ENCODE results near the gene MCM5. TPM values are rescaled to one million over a fixed set of nuclear protein-coding genes. Genes with fewer than 3 reads are reported as not detected.

Gene MCM5
- total RNA-seq, 1 donor from 2014 or later, result 12.8 TPM

GRCh38 chr22:35455529-35455928, 55.6 kb downstream of the MCM5 start:
- Histone ChIP-seq H3K4me2 (ENCODE audit: low read length) (no peak overlapping the region), H4K20me1 (ENCODE audit: insufficient read depth, low read length) (no peaks in the 10 kb centered on the region), H3K27ac (ENCODE audit: low read depth, low read length) (no peak overlapping the region), H3K36me3 (ENCODE audit: insufficient read depth, low read length) (no peaks in the 10 kb centered on the region), H2AFZ (ENCODE audit: low read depth, low read length) (no peak overlapping the region), H3K9ac (ENCODE audit: low read length) (no peak overlapping the region), H3K4me3 (ENCODE audit: insufficient read depth, low read depth, low read length) (no peak overlapping the region), H3K4me1 (ENCODE audit: insufficient read depth, low read length) (no peaks in the 10 kb centered on the region), H3K9me3 (ENCODE audit: insufficient read depth, low read depth, low read length) (no peaks in the 10 kb centered on the region), H3K79me2 (ENCODE audit: insufficient read depth, low read length) (no peaks in the 10 kb centered on the region), H3K27me3 (ENCODE audit: insufficient read depth, low read length) (peaks cover 11% of the 10 kb centered on the region)
- no peak for DNase-seq (ENCODE audit: low read depth)
- Mint-ChIP-seq H3K4me3 (ENCODE audit: unreplicated experiment) (no peak overlapping the region), H3K27ac (ENCODE audit: unreplicated experiment) (no peak overlapping the region), H3K4me1 (ENCODE audit: low read depth, unreplicated experiment) (peaks cover 5% of the 10 kb centered on the region), H3K27me3 (ENCODE audit: low read depth, unreplicated experiment) (peaks cover 42% of the 10 kb centered on the region), H3K36me3 (ENCODE audit: low read depth, unreplicated experiment) (no peaks in the 10 kb centered on the region), H3K9me3 (ENCODE audit: unreplicated experiment) (no peaks in the 10 kb centered on the region)
- TF ChIP-seq CTCF (IDR thresholded peaks at IDR 0.05; ENCODE audit: insufficient read depth, low read depth, low read length) (no peak), EZH2 (IDR thresholded peaks at IDR 0.05; ENCODE audit: insufficient read depth, low read length) (no peak)
- no peak for FAIRE-seq

GRCh38 chr22:35456757-35457156, 56.8 kb downstream of the MCM5 start:
- Histone ChIP-seq H4K20me1 (ENCODE audit: insufficient read depth, low read length) (no peaks in the 10 kb centered on the region), H3K4me2 (ENCODE audit: low read length) (no peak overlapping the region), H3K4me1 (ENCODE audit: insufficient read depth, low read length) (no peaks in the 10 kb centered on the region), H2AFZ (ENCODE audit: low read depth, low read length) (no peak overlapping the region), H3K27me3 (ENCODE audit: insufficient read depth, low read length) (peaks cover 11% of the 10 kb centered on the region), H3K4me3 (ENCODE audit: insufficient read depth, low read depth, low read length) (no peak overlapping the region), H3K9me3 (ENCODE audit: insufficient read depth, low read depth, low read length) (no peaks in the 10 kb centered on the region), H3K27ac (ENCODE audit: low read depth, low read length) (no peak overlapping the region), H3K36me3 (ENCODE audit: insufficient read depth, low read length) (no peaks in the 10 kb centered on the region), H3K9ac (ENCODE audit: low read length) (no peak overlapping the region), H3K79me2 (ENCODE audit: insufficient read depth, low read length) (no peaks in the 10 kb centered on the region)
- FAIRE-seq (no peak), DNase-seq (ENCODE audit: low read depth) (no peak)
- Mint-ChIP-seq H3K4me3 (ENCODE audit: unreplicated experiment) (no peak overlapping the region), H3K27me3 (ENCODE audit: low read depth, unreplicated experiment) (peaks cover 36% of the 10 kb centered on the region), H3K4me1 (ENCODE audit: low read depth, unreplicated experiment) (peaks cover 3% of the 10 kb centered on the region), H3K36me3 (ENCODE audit: low read depth, unreplicated experiment) (no peaks in the 10 kb centered on the region), H3K27ac (ENCODE audit: unreplicated experiment) (no peak overlapping the region), H3K9me3 (ENCODE audit: unreplicated experiment) (no peaks in the 10 kb centered on the region)
- TF ChIP-seq CTCF (IDR thresholded peaks at IDR 0.05; ENCODE audit: insufficient read depth, low read depth, low read length), result no peak
- TF ChIP-seq EZH2 (IDR thresholded peaks at IDR 0.05; ENCODE audit: insufficient read depth, low read length), result no peak

- no peaks in the 10 kb centered on the region for H3K79me2 ChIP-seq (ENCODE audit: insufficient read depth, low read length)
- no peak overlapping the region for H3K9ac ChIP-seq (ENCODE audit: low read length)
- no peak overlapping the region for H3K27ac ChIP-seq (ENCODE audit: low read depth, low read length)
- no peak overlapping the region for H3K4me2 ChIP-seq (ENCODE audit: low read length)
- TF ChIP-seq EZH2 (IDR thresholded peaks at IDR 0.05; ENCODE audit: insufficient read depth, low read length) (no peak), CTCF (IDR thresholded peaks at IDR 0.05; ENCODE audit: insufficient read depth, low read depth, low read length) (no peak)
- Mint-ChIP-seq H3K4me1 (ENCODE audit: low read depth, unreplicated experiment) (peaks cover 3% of the 10 kb centered on the region), H3K36me3 (ENCODE audit: low read depth, unreplicated experiment) (no peaks in the 10 kb centered on the region), H3K27me3 (ENCODE audit: low read depth, unreplicated experiment) (peaks cover 26% of the 10 kb centered on the region), H3K4me3 (ENCODE audit: unreplicated experiment) (no peak overlapping the region), H3K27ac (ENCODE audit: unreplicated experiment) (no peak overlapping the region), H3K9me3 (ENCODE audit: unreplicated experiment) (no peaks in the 10 kb centered on the region)
- no peaks in the 10 kb centered on the region for H4K20me1 ChIP-seq (ENCODE audit: insufficient read depth, low read length)
- H2AFZ ChIP-seq (ENCODE audit: low read depth, low read length), result no peak overlapping the region
- H3K27me3 ChIP-seq (ENCODE audit: insufficient read depth, low read length), result peaks cover 10% of the 10 kb centered on the region
- DNase-seq (ENCODE audit: low read depth) (no peak), FAIRE-seq (no peak)
- no peaks in the 10 kb centered on the region for H3K36me3 ChIP-seq (ENCODE audit: insufficient read depth, low read length)
- no peaks in the 10 kb centered on the region for H3K4me1 ChIP-seq (ENCODE audit: insufficient read depth, low read length)
- no peak overlapping the region for H3K4me3 ChIP-seq (ENCODE audit: insufficient read depth, low read depth, low read length)
- no peaks in the 10 kb centered on the region for H3K9me3 ChIP-seq (ENCODE audit: insufficient read depth, low read depth, low read length)
Observed at GRCh38 chr22:35457729-35458546, 58.0 kb downstream of the MCM5 start.
